HCT116 (cell line): ENCODE results near the gene CDH4. TPM values are rescaled to one million over a fixed set of nuclear protein-coding genes. Genes with fewer than 3 reads are reported as not detected.

Experiments
- ATAC-seq: fragments of 200-7000 bp; cut with Tn5 transposase; 2 replicates; pipeline ENCODE4 v1.9.1; 2020; ENCODE audit warnings: mild to moderate bottlenecking, moderate library complexity
- BruUV-seq: library from RNA; stranded (reverse); fragments of 400-500 nt; replicated peaks from 2 replicates; lab custom pipeline; 2021; lab: Mats Ljungman, UMichigan
- CTCF ChIA-PET: fragments of 300-600 bp; sonication (Branson Sonifier 250); formaldehyde crosslinking; loops from one replicate; lab custom pipeline; 2021; ENCODE audit warnings: antibody characterized with exemption; lab: Charles Lee
- POLR2A ChIA-PET: fragments of 300-600, 350-600 bp; sonication (Branson Sonifier 250); formaldehyde crosslinking; loops from one replicate; lab custom pipeline; 2021; ENCODE audit warnings: antibody characterized with exemption; lab: Charles Lee
- RAD21 ChIA-PET, 2 experiments: fragments of 300-600 bp; sonication (Branson Sonifier 250); formaldehyde crosslinking; loops; one replicate each; lab custom pipeline; 2023; ENCODE audit warnings: low total read pairs in 2 of 2; ENCODE audit not compliant: uncharacterized antibody in 2 of 2, unreplicated experiment in 2 of 2, low non-redundant PET in 1 of 2; lab: Charles Lee
- DNase-seq: peaks from one replicate; pipeline ENCODE4 v3.0.0-alpha.2; 2010; ENCODE audit warnings: low read depth, low spot score
- H2AFZ ChIP-seq: fragments of 200-600 bp; shearing (Covaris generic), sonication (generic); 2 replicates; pipeline ENCODE4 v1.6.1; 2017; ENCODE audit warnings: low read depth, mixed run types, mixed read lengths, antibody characterized with exemption, low read length; ENCODE audit not compliant: poor library complexity, severe bottlenecking
- H3K27ac ChIP-seq: 2 replicates; pipeline ENCODE4 v1.5.1; 2012; ENCODE audit warnings: low read depth, low read length
- H3K27me3 ChIP-seq: fragments of 200-600 bp; sonication (generic); 2 replicates; pipeline ENCODE4 v1.6.1; 2016; ENCODE audit warnings: mixed run types, low read length, mixed read lengths; ENCODE audit not compliant: insufficient read depth
- H3K36me3 ChIP-seq, 2 experiments: fragments of 200-500 bp in 1 of 2; fragments of 200-600 bp in 1 of 2; sonication (Bioruptor generic) in 1 of 2; sonication (generic) in 1 of 2; 2 replicates each; pipeline versions ENCODE4 v1.5.1 to v1.6.1; 2014 to 2016; ENCODE audit warnings: low read length in 2 of 2, inconsistent platforms in 1 of 2, mixed read lengths in 1 of 2, mixed run types in 1 of 2; ENCODE audit not compliant: insufficient read depth in 2 of 2, control insufficient read depth in 1 of 2
- H3K4me1 ChIP-seq, 2 experiments: fragments of 200-600 bp in 1 of 2; sonication (generic) in 1 of 2; 2 replicates each; pipeline versions ENCODE4 v1.5.1 to v1.6.1; 2012 to 2017; ENCODE audit warnings: low read length in 2 of 2, inconsistent platforms in 1 of 2, mild to moderate bottlenecking in 1 of 2, mixed read lengths in 1 of 2, mixed run types in 1 of 2, moderate library complexity in 1 of 2; ENCODE audit not compliant: insufficient read depth in 2 of 2, control insufficient read depth in 1 of 2
- H3K4me2 ChIP-seq: fragments of 200-600 bp; sonication (generic); 2 replicates; pipeline ENCODE4 v1.6.1; 2017; ENCODE audit warnings: mixed run types, low read length, mixed read lengths
- H3K4me3 ChIP-seq, 2 experiments: fragments of 200-600 bp in 1 of 2; sonication (generic) in 1 of 2; replicated peaks in 1 of 2; 2 replicates each; pipeline ENCODE4 v1.5.1; 2011 to 2016; ENCODE audit warnings: low read length in 2 of 2, control low read depth in 1 of 2, low read depth in 1 of 2, mild to moderate bottlenecking in 1 of 2, mixed read lengths in 1 of 2, mixed run types in 1 of 2
- H3K79me2 ChIP-seq: fragments of 200-600 bp; sonication (generic); 2 replicates; pipeline ENCODE4 v1.6.1; 2017; ENCODE audit warnings: mild to moderate bottlenecking, mixed run types, low read length, moderate library complexity, mixed read lengths; ENCODE audit not compliant: insufficient read depth
- H3K9ac ChIP-seq: fragments of 200-600 bp; sonication (generic); 2 replicates; pipeline ENCODE4 v1.6.1; 2016; ENCODE audit warnings: low read length, mixed read lengths
- H3K9me2 ChIP-seq: fragments of 200-600 bp; sonication (generic), shearing (Covaris generic); 2 replicates; pipeline ENCODE4 v1.6.1; 2017; ENCODE audit warnings: mixed run types, mild to moderate bottlenecking, moderate library complexity; ENCODE audit not compliant: insufficient read depth
- H3K9me3 ChIP-seq, 2 experiments: fragments of 200-500 bp in 1 of 2; fragments of 200-600 bp in 1 of 2; sonication (Bioruptor generic) in 1 of 2; sonication (generic) in 1 of 2; 2 replicates each; pipeline ENCODE4 v1.6.1; 2014 to 2017; ENCODE audit warnings: low read length in 2 of 2, mixed read lengths in 2 of 2, inconsistent platforms in 1 of 2, low read depth in 1 of 2, mild to moderate bottlenecking in 1 of 2, mixed run types in 1 of 2, moderate library complexity in 1 of 2; ENCODE audit not compliant: control insufficient read depth in 1 of 2, insufficient read depth in 1 of 2
- H4K20me1 ChIP-seq: fragments of 200-600 bp; sonication (generic), shearing (Covaris generic); 2 replicates; pipeline ENCODE4 v1.6.1; 2017; ENCODE audit warnings: mixed run types, mild to moderate bottlenecking, moderate library complexity; ENCODE audit not compliant: insufficient read depth
- CBX3 ChIP-seq: IDR thresholded peaks from 2 replicates; pipeline ENCODE4 v1.6.1; 2012; ENCODE audit warnings: low read depth
- CEBPB ChIP-seq: IDR thresholded peaks from 2 replicates; pipeline ENCODE4 v1.6.1; 2012; ENCODE audit warnings: low read depth
- EGR1 ChIP-seq: IDR thresholded peaks from 2 replicates; pipeline ENCODE4 v1.6.1; 2012; ENCODE audit warnings: low read depth
- EZH2 ChIP-seq: fragments of 200-600 bp; sonication (generic); IDR thresholded peaks from 2 replicates; pipeline ENCODE4 v1.6.1; 2017; ENCODE audit warnings: antibody characterized with exemption, mixed run types
- FOSL1 ChIP-seq: IDR thresholded peaks from 2 replicates; pipeline ENCODE4 v1.6.1; 2012; ENCODE audit warnings: low read depth
- JUND ChIP-seq: IDR thresholded peaks from 2 replicates; pipeline ENCODE4 v1.6.1; 2012
- MAX ChIP-seq: IDR thresholded peaks from 2 replicates; pipeline ENCODE4 v1.6.1; 2012
- POLR2A ChIP-seq: IDR thresholded peaks from 2 replicates; pipeline ENCODE4 v1.7.0; 2011; ENCODE audit warnings: borderline replicate concordance; ENCODE audit not compliant: insufficient read depth, insufficient read length; ENCODE audit errors: extremely low read depth
- RAD21 ChIP-seq: IDR thresholded peaks from 2 replicates; pipeline ENCODE4 v1.6.1; 2012; ENCODE audit warnings: low read depth, mild to moderate bottlenecking
- SRF ChIP-seq: IDR thresholded peaks from 2 replicates; pipeline ENCODE4 v1.6.1; 2012; ENCODE audit warnings: low read depth
- TCF7L2 ChIP-seq: IDR thresholded peaks from 2 replicates; pipeline ENCODE4 v1.7.0; 2011; ENCODE audit warnings: borderline replicate concordance, inconsistent platforms; ENCODE audit not compliant: insufficient read depth, insufficient read length; ENCODE audit errors: extremely low read depth
- ZFX ChIP-seq: fragments of 450-650 bp; IDR thresholded peaks from 2 replicates; pipeline ENCODE4 v1.6.1; 2017
- ZNF274 ChIP-seq: fragments of 200-500 bp; sonication (Bioruptor generic); IDR thresholded peaks from 2 replicates; pipeline ENCODE4 v1.6.1; 2014; ENCODE audit warnings: mild to moderate bottlenecking, low read depth, low read length, inconsistent platforms
- intact Hi-C: fragments of 100-400 bp; cut with micrococcal nuclease; formaldehyde crosslinking; loops from 2 replicates; pipeline ENCODE4 v1.10.0; 2022
- total RNA-seq: library from RNA; stranded (reverse); gene quantifications from one replicate; pipeline ENCODE4 v1.2.1, GENCODE V29; 2021; ENCODE audit not compliant: unreplicated experiment
- TF ChIP-seq, protein P1 (sequence below), 3 experiments: fragments of 200-600 bp in 1 of 3; sonication (generic) in 1 of 3; IDR thresholded peaks in 2 of 3; conservative IDR thresholded peaks in 1 of 3; 2 replicates each; pipeline ENCODE4 v1.5.1; 2012 to 2017; ENCODE audit warnings: low read depth in 2 of 3, low read length in 2 of 3, antibody characterized with exemption in 1 of 3, borderline replicate concordance in 1 of 3, control low read depth in 1 of 3, mild to moderate bottlenecking in 1 of 3, mixed read lengths in 1 of 3, mixed run types in 1 of 3, moderate library complexity in 1 of 3; ENCODE audit not compliant: insufficient read depth in 1 of 3
- TF ChIP-seq, protein P2 (sequence below): IDR thresholded peaks from 2 replicates; pipeline ENCODE4 v1.6.1; 2011; ENCODE audit warnings: mild to moderate bottlenecking, low read length, moderate library complexity; ENCODE audit not compliant: insufficient replicate concordance; ENCODE audit errors: extremely low read depth

CDH4 gene
- total RNA-seq, 1 experiment from 2014 or later, result not detected

GRCh38 chr20:61620174-61620573 is 368.1 kb downstream of the CDH4 start (continued):
- TF ChIP-seq, protein P1, sequence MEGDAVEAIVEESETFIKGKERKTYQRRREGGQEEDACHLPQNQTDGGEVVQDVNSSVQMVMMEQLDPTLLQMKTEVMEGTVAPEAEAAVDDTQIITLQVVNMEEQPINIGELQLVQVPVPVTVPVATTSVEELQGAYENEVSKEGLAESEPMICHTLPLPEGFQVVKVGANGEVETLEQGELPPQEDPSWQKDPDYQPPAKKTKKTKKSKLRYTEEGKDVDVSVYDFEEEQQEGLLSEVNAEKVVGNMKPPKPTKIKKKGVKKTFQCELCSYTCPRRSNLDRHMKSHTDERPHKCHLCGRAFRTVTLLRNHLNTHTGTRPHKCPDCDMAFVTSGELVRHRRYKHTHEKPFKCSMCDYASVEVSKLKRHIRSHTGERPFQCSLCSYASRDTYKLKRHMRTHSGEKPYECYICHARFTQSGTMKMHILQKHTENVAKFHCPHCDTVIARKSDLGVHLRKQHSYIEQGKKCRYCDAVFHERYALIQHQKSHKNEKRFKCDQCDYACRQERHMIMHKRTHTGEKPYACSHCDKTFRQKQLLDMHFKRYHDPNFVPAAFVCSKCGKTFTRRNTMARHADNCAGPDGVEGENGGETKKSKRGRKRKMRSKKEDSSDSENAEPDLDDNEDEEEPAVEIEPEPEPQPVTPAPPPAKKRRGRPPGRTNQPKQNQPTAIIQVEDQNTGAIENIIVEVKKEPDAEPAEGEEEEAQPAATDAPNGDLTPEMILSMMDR (IDR thresholded peaks at IDR 0.05 in 2 of 3, conservative IDR thresholded peaks at IDR 0.05 in 1 of 3; ENCODE audit: borderline replicate concordance in 1 of 3, insufficient read depth in 1 of 3, low read depth in 2 of 3, low read length in 2 of 3), result no peak
- TF ChIP-seq TCF7L2, result no peak
- TF ChIP-seq ZFX, result no peak
- TF ChIP-seq EGR1, result no peak
- TF ChIP-seq JUND, result no peak
- no peak for TF ChIP-seq CBX3
- no peak for TF ChIP-seq RAD21
- TF ChIP-seq EZH2, result no peak
- TF ChIP-seq, protein P2, sequence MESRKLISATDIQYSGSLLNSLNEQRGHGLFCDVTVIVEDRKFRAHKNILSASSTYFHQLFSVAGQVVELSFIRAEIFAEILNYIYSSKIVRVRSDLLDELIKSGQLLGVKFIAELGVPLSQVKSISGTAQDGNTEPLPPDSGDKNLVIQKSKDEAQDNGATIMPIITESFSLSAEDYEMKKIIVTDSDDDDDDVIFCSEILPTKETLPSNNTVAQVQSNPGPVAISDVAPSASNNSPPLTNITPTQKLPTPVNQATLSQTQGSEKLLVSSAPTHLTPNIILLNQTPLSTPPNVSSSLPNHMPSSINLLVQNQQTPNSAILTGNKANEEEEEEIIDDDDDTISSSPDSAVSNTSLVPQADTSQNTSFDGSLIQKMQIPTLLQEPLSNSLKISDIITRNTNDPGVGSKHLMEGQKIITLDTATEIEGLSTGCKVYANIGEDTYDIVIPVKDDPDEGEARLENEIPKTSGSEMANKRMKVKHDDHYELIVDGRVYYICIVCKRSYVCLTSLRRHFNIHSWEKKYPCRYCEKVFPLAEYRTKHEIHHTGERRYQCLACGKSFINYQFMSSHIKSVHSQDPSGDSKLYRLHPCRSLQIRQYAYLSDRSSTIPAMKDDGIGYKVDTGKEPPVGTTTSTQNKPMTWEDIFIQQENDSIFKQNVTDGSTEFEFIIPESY, result no peak

GRCh38 chr20:61621035-61621730 is 369.1 kb downstream of the CDH4 start:
- H3K27ac ChIP-seq, result no peak overlapping the region
- H3K9me2 ChIP-seq, result no peaks in the 10 kb centered on the region
- no peaks in the 10 kb centered on the region for H4K20me1 ChIP-seq
- H3K79me2 ChIP-seq, result no peaks in the 10 kb centered on the region
- no peaks in the 10 kb centered on the region for H3K36me3 ChIP-seq
- peaks cover 34% of the 10 kb centered on the region for H3K27me3 ChIP-seq
- no peak overlapping the region for H3K9ac ChIP-seq
- ChIA-PET POLR2A (no interaction called here), RAD21 (no interaction called here), CTCF (no interaction called here)
- no peak overlapping the region for H2AFZ ChIP-seq
- ATAC-seq (no peak), DNase-seq (no peak)
- no peaks in the 10 kb centered on the region for H3K9me3 ChIP-seq
- intact Hi-C loops, result no loop called here
- H3K4me1 ChIP-seq, result no peaks in the 10 kb centered on the region
- no peak overlapping the region for H3K4me3 ChIP-seq
- no TSS peak for BruUV-seq
- H3K4me2 ChIP-seq, result no peak overlapping the region
- TF ChIP-seq RAD21 (no peak), SRF (no peak), MAX (no peak), FOSL1 (no peak), TCF7L2 (no peak), ZNF274 (no peak), ZFX (no peak), POLR2A (no peak), JUND (no peak), CEBPB (no peak)
- TF ChIP-seq, protein P2, result no peak
- TF ChIP-seq, protein P1 (IDR thresholded peaks at IDR 0.05 in 2 of 3, conservative IDR thresholded peaks at IDR 0.05 in 1 of 3; ENCODE audit: borderline replicate concordance in 1 of 3, insufficient read depth in 1 of 3, low read depth in 2 of 3, low read length in 2 of 3), result no peak
